ENCODE measurements around the gene ARID1B. TPM values are rescaled to one million over a fixed set of nuclear protein-coding genes. Genes with fewer than 3 reads are reported as not detected.

ARID1B gene
- total RNA-seq, 1 donor from 2014 or later, result 248 TPM

DNA sequence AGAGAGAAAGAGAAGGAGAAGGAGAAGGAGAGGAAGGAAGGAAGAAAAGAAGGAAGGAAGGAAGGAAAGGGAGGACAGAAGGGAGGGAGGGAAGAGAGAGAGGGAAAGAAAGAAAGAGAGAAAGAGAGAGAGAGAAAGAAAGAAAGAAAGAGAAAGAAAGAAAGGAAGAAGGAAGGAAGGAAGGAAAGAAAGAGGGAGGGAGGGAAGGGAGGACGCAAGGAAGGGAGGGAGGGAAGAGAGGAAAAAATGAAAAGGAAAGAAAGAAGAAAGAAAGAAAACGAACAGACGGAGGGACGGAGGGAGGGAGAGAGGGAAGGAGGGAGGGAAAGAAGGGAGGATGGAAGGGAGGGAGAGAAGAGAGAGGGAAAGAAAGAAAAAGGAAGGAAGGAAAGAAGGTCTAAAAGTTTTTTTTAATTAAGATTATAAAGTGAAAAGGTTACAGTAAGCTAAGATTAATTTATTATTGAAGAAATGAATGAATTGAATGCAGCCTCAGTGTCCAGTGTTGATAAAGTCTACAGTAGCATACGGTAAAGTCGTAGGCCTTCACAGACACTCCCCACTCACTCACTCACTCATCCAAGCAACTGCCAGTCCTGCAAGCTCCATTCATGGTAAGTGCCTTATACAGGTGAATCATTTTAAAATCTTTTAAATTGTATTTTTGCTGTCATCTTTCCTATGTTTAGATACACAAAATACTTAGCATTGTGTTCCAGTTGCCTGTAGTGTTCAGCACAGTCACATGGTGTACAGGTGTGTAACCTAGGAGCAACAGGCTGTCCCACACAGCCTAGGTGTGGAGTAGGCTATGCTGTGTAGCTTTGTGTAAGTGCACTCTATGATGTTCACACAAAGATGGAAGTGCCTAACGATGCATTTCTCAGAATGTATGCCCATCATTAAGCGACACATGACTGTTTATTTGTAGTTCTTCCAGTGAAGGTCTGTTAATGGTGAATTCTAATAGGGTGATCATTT, 20.3 kb upstream of the ARID1B start:
- intact Hi-C loops (cut with micrococcal nuclease), result no loop called here
- CTCF ChIA-PET, result interaction anchor here (0.7 kb wide), 1 partner anchor 11 kb away, joined by 3 read pairs; no protein-coding TSS in a partner anchor
- DNase-seq, result no peak
- no peak overlapping the region for H3K4me3 Mint-ChIP-seq
- H3K27me3 Mint-ChIP-seq, result no peaks in the 10 kb centered on the region
- POLR2A ChIA-PET, result interaction anchor here (0.7 to 1.6 kb wide), 3 partner anchors 12 to 65 kb away, joined by 3 to 6 read pairs (median 4); no protein-coding TSS in a partner anchor
- ATAC-seq (ENCODE audit: low read depth), result no peak
- H3K9me3 Mint-ChIP-seq, result no peaks in the 10 kb centered on the region
- no peaks in the 10 kb centered on the region for H3K36me3 Mint-ChIP-seq (ENCODE audit: low read depth)
- no peak for TF ChIP-seq CTCF (IDR thresholded peaks at IDR 0.05)
- H3K27ac Mint-ChIP-seq, result peak overlapping the region; percentile 14
- peaks cover 52% of the 10 kb centered on the region for H3K4me1 Mint-ChIP-seq

DNA sequence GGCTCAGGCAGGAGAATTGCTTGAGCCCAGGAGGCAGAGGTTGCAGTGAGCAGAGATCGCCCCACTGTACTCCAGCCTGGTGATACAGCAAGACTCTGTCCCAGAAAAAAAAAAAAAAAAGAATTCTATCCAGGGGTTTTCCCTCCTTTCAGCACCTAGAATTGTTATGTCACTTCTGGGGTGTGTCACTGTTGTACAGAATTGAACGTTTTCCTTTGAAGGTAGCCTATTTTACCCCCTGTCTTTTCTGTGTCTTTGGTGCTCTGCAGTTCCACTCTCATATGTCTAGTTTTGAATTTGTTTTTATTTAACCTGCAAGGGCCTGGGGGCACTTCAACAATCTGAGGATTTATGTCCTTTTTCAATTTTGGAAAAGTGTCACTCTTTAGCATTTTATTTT, 19.3 kb upstream of the ARID1B start:
- Mint-ChIP-seq H3K4me1 (peaks cover 42% of the 10 kb centered on the region), H3K27me3 (no peaks in the 10 kb centered on the region), H3K9me3 (no peaks in the 10 kb centered on the region), H3K36me3 (ENCODE audit: low read depth) (no peaks in the 10 kb centered on the region), H3K4me3 (no peak overlapping the region), H3K27ac (no peak overlapping the region)
- ATAC-seq (ENCODE audit: low read depth) (no peak), DNase-seq (no peak)
- intact Hi-C loops (cut with micrococcal nuclease), result no loop called here
- TF ChIP-seq CTCF (IDR thresholded peaks at IDR 0.05), result no peak
- ChIA-PET POLR2A (interaction anchor here (0.7 kb wide), 1 partner anchor 66 kb away, joined by 3 read pairs; no protein-coding TSS in a partner anchor), CTCF (no interaction called here)

GRCh38 chr6:156760377-156760776, 16.8 kb upstream of the ARID1B start:
- H3K4me3 Mint-ChIP-seq, result no peak overlapping the region
- CTCF ChIA-PET, result no interaction called here
- intact Hi-C loops (cut with micrococcal nuclease), result loop anchor here (2.0 kb wide), 1 partner anchor 16 kb away; the partner anchor contains the start of gene ARID1B

GRCh38 chr6:156762547-156762946, 14.6 kb upstream of the ARID1B start:
- H3K36me3 Mint-ChIP-seq (ENCODE audit: low read depth), result no peaks in the 10 kb centered on the region
- ChIA-PET POLR2A (no interaction called here), CTCF (no interaction called here)
- no peaks in the 10 kb centered on the region for H3K27me3 Mint-ChIP-seq
- H3K27ac Mint-ChIP-seq, result no peak overlapping the region
- H3K4me3 Mint-ChIP-seq, result no peak overlapping the region
- ATAC-seq (ENCODE audit: low read depth) (no peak), DNase-seq (no peak)
- intact Hi-C loops (cut with micrococcal nuclease), result no loop called here
- H3K4me1 Mint-ChIP-seq, result peaks cover 14% of the 10 kb centered on the region
- no peaks in the 10 kb centered on the region for H3K9me3 Mint-ChIP-seq
- no peak for TF ChIP-seq CTCF (IDR thresholded peaks at IDR 0.05)

More at GRCh38 chr6:156760377-156760776, 16.8 kb upstream of the ARID1B start:
- no peak overlapping the region for H3K27ac Mint-ChIP-seq
- no peak for TF ChIP-seq CTCF (IDR thresholded peaks at IDR 0.05)
- H3K9me3 Mint-ChIP-seq, result no peaks in the 10 kb centered on the region
- no peaks in the 10 kb centered on the region for H3K36me3 Mint-ChIP-seq (ENCODE audit: low read depth)
- POLR2A ChIA-PET, result interaction anchor here (0.5 to 0.7 kb wide), 2 partner anchors 172 to 514 kb away, joined by 3 to 4 read pairs; no protein-coding TSS in a partner anchor
- DNase-seq, result no peak
- peaks cover 20% of the 10 kb centered on the region for H3K4me1 Mint-ChIP-seq
- ATAC-seq (ENCODE audit: low read depth), result no peak
- H3K27me3 Mint-ChIP-seq, result no peaks in the 10 kb centered on the region

DNA sequence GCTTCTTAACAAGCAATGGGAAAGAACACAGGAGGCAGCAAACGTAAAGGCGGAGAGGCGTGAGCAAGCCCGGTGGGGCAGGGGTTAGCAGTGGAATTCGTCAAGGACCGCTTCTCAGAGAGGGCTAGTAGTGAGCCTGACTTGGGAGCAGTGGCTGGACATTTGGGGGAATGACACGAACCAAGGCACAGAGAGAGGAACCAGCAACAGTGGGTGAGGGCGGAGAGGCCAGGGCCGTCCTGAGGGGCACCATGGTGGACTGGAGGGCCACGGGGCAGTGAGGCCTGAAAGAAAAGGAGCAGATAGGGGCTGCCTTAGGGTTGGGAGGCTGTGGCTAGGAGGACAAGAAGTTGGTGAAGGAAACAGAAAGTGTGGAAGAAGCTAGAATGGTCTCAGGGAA, 12.1 kb upstream of the ARID1B start:
- intact Hi-C loops (cut with micrococcal nuclease), result no loop called here
- POLR2A ChIA-PET, result interaction anchor here (0.7 kb wide), 1 partner anchor 10 kb away, joined by 3 read pairs; no protein-coding TSS in a partner anchor
- Mint-ChIP-seq H3K9me3 (no peaks in the 10 kb centered on the region), H3K27me3 (no peaks in the 10 kb centered on the region), H3K36me3 (ENCODE audit: low read depth) (no peaks in the 10 kb centered on the region), H3K4me3 (no peak overlapping the region), H3K4me1 (peaks cover 34% of the 10 kb centered on the region), H3K27ac (no peak overlapping the region)
- DNase-seq (no peak), ATAC-seq (ENCODE audit: low read depth) (no peak)
- TF ChIP-seq CTCF (IDR thresholded peaks at IDR 0.05), result no peak
- CTCF ChIA-PET, result no interaction called here
